GM12865 (cell line): Measurements from ENCODE around the gene YPEL5.
"Not testable (repeated sequence)": the region's sequence is repeated elsewhere in the genome, so short reads cannot be mapped to it uniquely, and the experiment has no call there.

Experiments used
- DNase-seq: peaks from one replicate; pipeline ENCODE4 v3.0.0; 2010; ENCODE audit warnings: low read depth
- H3K4me3 ChIP-seq: 2 replicates; pipeline ENCODE4 v1.5.1; 2011; ENCODE audit warnings: mild to moderate bottlenecking, low read depth, low read length, control low read depth
- CTCF ChIP-seq: IDR thresholded peaks from 2 replicates; pipeline ENCODE4 v1.5.1; 2011; ENCODE audit warnings: low read length, control low read depth, low read depth, inconsistent platforms; ENCODE audit not compliant: insufficient read depth; ENCODE audit errors: missing control alignments

Gene YPEL5

GRCh38 chr2:30108192-30108591 is 38.6 kb upstream of the YPEL5 start:
- DNase-seq: no peak
- no peak overlapping the region for H3K4me3 ChIP-seq
- TF ChIP-seq CTCF: no peak

GRCh38 chr2:30108851-30109250 is 38.0 kb upstream of the YPEL5 start:
- TF ChIP-seq CTCF: no peak
- no peak for DNase-seq
- no peak overlapping the region for H3K4me3 ChIP-seq

GRCh38 chr2:30109856-30110255 is 37.0 kb upstream of the YPEL5 start:
- DNase-seq: no peak
- TF ChIP-seq CTCF: no peak
- H3K4me3 ChIP-seq: no peak overlapping the region

GRCh38 chr2:30110773-30111172 is 36.0 kb upstream of the YPEL5 start:
- no peak overlapping the region for H3K4me3 ChIP-seq
- DNase-seq: no peak
- TF ChIP-seq CTCF: no peak

- H3K4me3 ChIP-seq, DNase-seq: not testable (repeated sequence)
These were observed 35.6 kb upstream of the YPEL5 start for GRCh38 chr2:30111186-30111585.

- no peak for DNase-seq
These were observed 34.2 kb upstream of the YPEL5 start for GRCh38 chr2:30112561-30112960.

GRCh38 chr2:30113617-30114293 is 33.1 kb upstream of the YPEL5 start:
- TF ChIP-seq CTCF: no peak
- no peak overlapping the region for H3K4me3 ChIP-seq
- no peak for DNase-seq

More at GRCh38 chr2:30112561-30112960, 34.2 kb upstream of the YPEL5 start:
- H3K4me3 ChIP-seq: no peak overlapping the region
- TF ChIP-seq CTCF: no peak
